K562 (cell line): ENCODE results near the gene PACS1. TPM values are rescaled to one million over a fixed set of nuclear protein-coding genes. Genes with fewer than 3 reads are reported as not detected.

Experiments used
- ATAC-seq: fragments of 200-7000 bp; cut with Tn5 transposase; 3 replicates; pipeline ENCODE4 v1.9.1; 2020; ENCODE audit warnings: moderate library complexity
- BruUV-seq: library from RNA; stranded (reverse); fragments of 400-500 nt; replicated peaks from 2 replicates; lab custom pipeline; 2021; lab: Mats Ljungman, UMichigan
- CTCF ChIA-PET: fragments of 300-600 bp; formaldehyde crosslinking; extraction: SDS; loops from one replicate; lab custom pipeline; 2021; ENCODE audit warnings: low intra/inter-chr PET ratio; lab: Yijun Ruan, JAX
- POLR2A ChIA-PET: fragments of 300-600, 350-650 bp; sonication (Branson Sonifier 250); formaldehyde crosslinking; extraction: SDS; loops from one replicate; lab custom pipeline; 2021; ENCODE audit warnings: antibody characterized with exemption, inconsistent platforms; lab: Yijun Ruan, JAX
- DNase-seq, 4 experiments: peaks; one replicate each; pipeline versions ENCODE4 v3.0.0 to v3.0.0-alpha.2; 2011 to 2018; ENCODE audit warnings: low spot score in 3 of 4, mixed read lengths in 3 of 4; ENCODE audit errors: extremely low read depth in 1 of 4
- FAIRE-seq: peaks from 2 replicates; lab custom pipeline; 2011; peaks lifted over from hg19 to GRCh38; lab: Jason Lieb, UNC
- H2AFZ ChIP-seq: 2 replicates; pipeline ENCODE4 v1.6.0; 2011; ENCODE audit warnings: low read depth, low read length, control low read depth, inconsistent platforms
- H3K27ac ChIP-seq: fragments of 200-600 bp; 3 replicates; pipeline ENCODE4 v1.8.0; 2011; ENCODE audit warnings: low read depth, mild to moderate bottlenecking, control low read depth, inconsistent platforms, low read length, moderate library complexity, mixed read lengths; ENCODE audit errors: extremely low read depth
- H3K27me3 ChIP-seq, 2 experiments: fragments of 300-600 bp in 1 of 2; 2 replicates in 1 of 2; 3 replicates in 1 of 2; pipeline versions ENCODE4 v1.6.0 to v1.8.0; 2011; ENCODE audit warnings: inconsistent platforms in 2 of 2, low read length in 2 of 2, mild to moderate bottlenecking in 1 of 2, mixed read lengths in 1 of 2, moderate library complexity in 1 of 2; ENCODE audit not compliant: control insufficient read depth in 2 of 2, insufficient read depth in 2 of 2
- H3K36me3 ChIP-seq: fragments of 300-600 bp; 3 replicates; pipeline ENCODE4 v1.8.0; 2011; ENCODE audit warnings: mild to moderate bottlenecking, low read length, inconsistent platforms; ENCODE audit not compliant: control insufficient read depth, insufficient read depth
- H3K4me1 ChIP-seq, 2 experiments: fragments of 200-600 bp in 1 of 2; replicated peaks in 1 of 2; 2 replicates in 1 of 2; 3 replicates in 1 of 2; pipeline versions ENCODE4 v1.5.1 to v1.8.0; 2011; ENCODE audit warnings: inconsistent platforms in 2 of 2, low read length in 2 of 2, mild to moderate bottlenecking in 1 of 2, mixed read lengths in 1 of 2, moderate library complexity in 1 of 2; ENCODE audit not compliant: control insufficient read depth in 2 of 2, insufficient read depth in 2 of 2
- H3K4me2 ChIP-seq: 2 replicates; pipeline ENCODE4 v1.6.1; 2011; ENCODE audit warnings: low read length, control low read depth, inconsistent platforms, mixed read lengths; ENCODE audit not compliant: insufficient read depth
- H3K4me3 ChIP-seq: fragments of 200-600 bp; sonication (generic), shearing (Covaris generic); 2 replicates; pipeline ENCODE4 v1.5.1; 2016; ENCODE audit warnings: control low read depth, inconsistent platforms
- H3K79me2 ChIP-seq: fragments of 200-600 bp; 3 replicates; pipeline ENCODE4 v1.8.0; 2011; ENCODE audit warnings: low read length, inconsistent platforms; ENCODE audit not compliant: control insufficient read depth, insufficient read depth
- H3K9ac ChIP-seq, 2 experiments: 2 replicates each; pipeline versions ENCODE4 v1.6.0 to v1.6.1; 2011; ENCODE audit warnings: low read depth in 2 of 2, low read length in 2 of 2, control low read depth in 1 of 2, inconsistent platforms in 1 of 2, mild to moderate bottlenecking in 1 of 2, mixed read lengths in 1 of 2; ENCODE audit not compliant: insufficient read depth in 1 of 2
- H3K9me1 ChIP-seq: one replicate; pipeline ENCODE4 v1.6.0; 2011; ENCODE audit warnings: inconsistent platforms, mild to moderate bottlenecking, low read length, moderate library complexity; ENCODE audit not compliant: control insufficient read depth, insufficient read depth
- H3K9me3 ChIP-seq: replicated peaks from 2 replicates; pipeline ENCODE4 v1.5.1; 2011; ENCODE audit warnings: low read depth, low read length, inconsistent platforms; ENCODE audit not compliant: control insufficient read depth, insufficient read depth
- H4K20me1 ChIP-seq: replicated peaks from 2 replicates; pipeline ENCODE4 v1.6.1; 2011; ENCODE audit warnings: low read length, inconsistent platforms, mixed read lengths; ENCODE audit not compliant: control insufficient read depth, insufficient read depth
- KLF10 ChIP-seq: fragments of 250-450 bp; sonication (Bioruptor Pico); IDR thresholded peaks from 2 replicates; pipeline ENCODE4 v1.6.1; 2021; ENCODE audit warnings: matching md5 sums
- MCM7 ChIP-seq, 2 experiments: fragments of 450-650 bp; IDR thresholded peaks; 2 replicates each; pipeline ENCODE4 v1.6.1; 2016 to 2018
- WGBS: fragments of 100-300 bp; shearing (Covaris generic); methylation state at CpG from one replicate; pipeline ENCODE4 v1.1.6; 2016; ENCODE audit warnings: low coverage, mixed read lengths; ENCODE audit not compliant: insufficient coverage; ENCODE audit errors: missing lambda C conversion rate; 5-methylcytosine and 5-hydroxymethylcytosine counted together
- in situ Hi-C: fragments of 300-500 bp; cut with MboI; formaldehyde crosslinking; loops from 4 replicates; pipeline ENCODE4 v1.15.0; 2018; ENCODE audit warnings: inconsistent platforms, mixed read lengths
- intact Hi-C: fragments of 100-400 bp; cut with micrococcal nuclease; formaldehyde crosslinking; loops from 2 replicates; pipeline ENCODE4 v1.14.2; 2022
- polyA plus RNA-seq, 8 experiments: library from polyadenylated mRNA; depleted of rRNA in 4 of 8; stranded (reverse) in 5 of 8; unstranded in 3 of 8; fragments of >200 nt; fragmentation: Nextera tagmentation in 2 of 8; fragmentation: Illumina TruSeq in 1 of 8; extraction: Ambion mirVana in 2 of 8; extraction: Trizol in 1 of 8; gene quantifications; 2 replicates each; pipeline versions ENCODE4 v1.2.1 to v1.2.3, GENCODE V29; 2011 to 2014; ENCODE audit warnings: inconsistent platforms in 1 of 8, missing spikeins in 1 of 8
- total RNA-seq, 7 experiments: library from RNA; depleted of rRNA in 6 of 7; stranded (reverse); fragments of >200 nt in 6 of 7; fragmentation: Illumina TruSeq in 2 of 7; extraction: Trizol in 2 of 7; gene quantifications; 2 replicates each; pipeline versions ENCODE4 v1.2.1 to v1.2.3, GENCODE V29; 2011 to 2021; ENCODE audit warnings: low replicate concordance in 1 of 7

PACS1 gene
- total and polyA plus RNA-seq, 9 of the 15 experiments (the other 6 are each of a cell fraction or from before 2014, with no cell fraction given), result 0.34 to 28.1 (median 8.5) TPM

GRCh38 chr11:66106786-66107599 lies 36.9 kb downstream of the PACS1 start:
- Histone ChIP-seq H3K36me3 (no peaks in the 10 kb centered on the region; the same call in 2 of the 3 replicates), H3K79me2 (peaks cover 2% of the 10 kb centered on the region; the same call in 1 of the 3 replicates), H3K27ac (no peak overlapping the region), H3K9me3 (no peaks in the 10 kb centered on the region), H3K4me3 (no peak overlapping the region), H4K20me1 (no peaks in the 10 kb centered on the region), H3K4me2 (no peak overlapping the region), H2AFZ (no peak overlapping the region), H3K27me3 (no peaks in the 10 kb centered on the region), H3K4me1 (peaks cover 3% of the 10 kb centered on the region in 2 experiments; a peak in 2 of 5 replicates), H3K9ac (no peak overlapping the region), H3K9me1 (no peaks in the 10 kb centered on the region)
- BruUV-seq, result no TSS peak
- no peak for FAIRE-seq
- ChIA-PET CTCF (no interaction called here), POLR2A (interaction anchor here (0.6 to 1.1 kb wide), 2 partner anchors 8 to 221 kb away, joined by 3 to 4 read pairs; no protein-coding TSS in a partner anchor)
- ATAC-seq, result no peak
- in situ Hi-C loops, result no loop called here
- no peak for DNase-seq
- intact Hi-C loops, result no loop called here
- WGBS, result 69% methylated on average over 4 of the region's 4 CpGs
- TF ChIP-seq MCM7 (IDR thresholded peaks at IDR 0.05) (no peak), KLF10 (no peak)
